ENCODE results near the gene LMBR1. TPM values are rescaled to one million over a fixed set of nuclear protein-coding genes. Genes with fewer than 3 reads are reported as not detected.

Gene LMBR1, protein sequence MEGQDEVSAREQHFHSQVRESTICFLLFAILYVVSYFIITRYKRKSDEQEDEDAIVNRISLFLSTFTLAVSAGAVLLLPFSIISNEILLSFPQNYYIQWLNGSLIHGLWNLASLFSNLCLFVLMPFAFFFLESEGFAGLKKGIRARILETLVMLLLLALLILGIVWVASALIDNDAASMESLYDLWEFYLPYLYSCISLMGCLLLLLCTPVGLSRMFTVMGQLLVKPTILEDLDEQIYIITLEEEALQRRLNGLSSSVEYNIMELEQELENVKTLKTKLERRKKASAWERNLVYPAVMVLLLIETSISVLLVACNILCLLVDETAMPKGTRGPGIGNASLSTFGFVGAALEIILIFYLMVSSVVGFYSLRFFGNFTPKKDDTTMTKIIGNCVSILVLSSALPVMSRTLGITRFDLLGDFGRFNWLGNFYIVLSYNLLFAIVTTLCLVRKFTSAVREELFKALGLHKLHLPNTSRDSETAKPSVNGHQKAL
- total RNA-seq (51.8 and 53.1 TPM in 2 replicates), polyA plus RNA-seq (31.1 and 37.2 TPM in 2 replicates)

DNA sequence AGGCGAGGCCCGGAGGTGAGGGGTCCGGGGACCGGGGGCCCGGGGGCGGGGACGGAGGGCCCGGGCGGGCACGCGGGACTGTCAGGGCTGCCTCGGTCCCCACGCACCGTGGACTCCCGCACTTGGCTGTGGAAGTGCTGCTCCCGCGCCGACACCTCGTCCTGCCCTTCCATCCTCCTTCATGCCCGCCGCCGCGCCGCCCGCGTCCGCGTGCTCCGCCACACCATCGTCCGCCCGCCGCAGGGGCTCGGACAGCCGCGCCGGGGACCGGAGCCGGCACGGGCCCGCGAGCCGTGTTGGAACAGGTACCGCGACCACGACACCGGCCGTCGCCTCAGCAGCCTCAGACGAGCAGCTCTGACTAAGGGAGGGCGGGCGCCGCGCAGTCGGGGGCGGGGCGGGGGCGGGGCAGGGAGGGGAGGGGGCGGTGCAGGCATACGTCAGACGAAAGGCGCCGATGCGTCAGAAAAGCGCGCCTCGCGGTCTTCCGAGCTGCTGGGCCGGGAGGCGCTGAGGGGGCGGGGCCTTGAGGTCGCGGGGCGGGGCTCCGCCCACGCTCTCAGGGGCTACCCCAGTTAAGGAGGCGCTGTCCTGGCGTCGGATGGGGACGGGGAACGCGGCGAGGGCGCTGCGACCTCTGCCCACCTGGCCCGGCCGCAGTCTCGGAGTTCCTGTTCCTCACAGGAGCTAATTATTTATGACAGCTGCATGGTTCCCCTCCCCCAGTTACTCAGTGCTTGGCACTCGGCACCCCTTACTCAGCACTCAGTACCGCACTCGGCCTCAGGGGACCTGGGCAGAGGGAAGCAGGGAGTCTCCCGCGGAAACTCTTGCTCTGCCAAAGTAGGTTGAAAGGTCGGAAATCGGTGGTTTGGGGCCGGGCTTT lies at the start of gene LMBR1:
Gene LMBR1 (minus strand): TSS at position 363 of the 886 bp plus-strand sequence. CDS start 190 bp downstream, at position 173.
- Histone ChIP-seq H3K9me2 (replicated peaks; ENCODE audit: insufficient read depth) (no peaks in the 10 kb centered on the region), H4K20me1 (ENCODE audit: insufficient read depth, poor library complexity, severe bottlenecking) (peaks cover 14% of the 10 kb centered on the region), H2AFZ (peak within 1 kb of the TSS; percentile 64), H3K27ac (peak within 1 kb of the TSS; percentile 96), H3K4me3 (peak within 1 kb of the TSS; percentile 85), H3K79me2 (peaks cover 40% of the 10 kb centered on the region), H3K36me3 (replicated peaks; ENCODE audit: insufficient read depth, low read depth) (no peaks in the 10 kb centered on the region), H3K4me1 (ENCODE audit: insufficient read depth) (peaks cover 8% of the 10 kb centered on the region), H3K27me3 (no peaks in the 10 kb centered on the region), H3K4me2 (peak within 1 kb of the TSS; percentile 82), H3K9me3 (ENCODE audit: low read depth) (no peaks in the 10 kb centered on the region)
- peak; percentile 98 for DNase-seq (ENCODE audit: low spot score)
- TF ChIP-seq, protein P1, sequence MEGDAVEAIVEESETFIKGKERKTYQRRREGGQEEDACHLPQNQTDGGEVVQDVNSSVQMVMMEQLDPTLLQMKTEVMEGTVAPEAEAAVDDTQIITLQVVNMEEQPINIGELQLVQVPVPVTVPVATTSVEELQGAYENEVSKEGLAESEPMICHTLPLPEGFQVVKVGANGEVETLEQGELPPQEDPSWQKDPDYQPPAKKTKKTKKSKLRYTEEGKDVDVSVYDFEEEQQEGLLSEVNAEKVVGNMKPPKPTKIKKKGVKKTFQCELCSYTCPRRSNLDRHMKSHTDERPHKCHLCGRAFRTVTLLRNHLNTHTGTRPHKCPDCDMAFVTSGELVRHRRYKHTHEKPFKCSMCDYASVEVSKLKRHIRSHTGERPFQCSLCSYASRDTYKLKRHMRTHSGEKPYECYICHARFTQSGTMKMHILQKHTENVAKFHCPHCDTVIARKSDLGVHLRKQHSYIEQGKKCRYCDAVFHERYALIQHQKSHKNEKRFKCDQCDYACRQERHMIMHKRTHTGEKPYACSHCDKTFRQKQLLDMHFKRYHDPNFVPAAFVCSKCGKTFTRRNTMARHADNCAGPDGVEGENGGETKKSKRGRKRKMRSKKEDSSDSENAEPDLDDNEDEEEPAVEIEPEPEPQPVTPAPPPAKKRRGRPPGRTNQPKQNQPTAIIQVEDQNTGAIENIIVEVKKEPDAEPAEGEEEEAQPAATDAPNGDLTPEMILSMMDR (IDR thresholded peaks at IDR 0.05; ENCODE audit: poor library complexity), result peak; percentile 34
- TF ChIP-seq EZH2 (IDR thresholded peaks at IDR 0.05; ENCODE audit: borderline replicate concordance), result no peak
- under 1% methylated on average over 49 of the region's 97 CpGs for WGBS (ENCODE audit: low lambda C conversion rate, missing lambda C conversion rate)

DNA sequence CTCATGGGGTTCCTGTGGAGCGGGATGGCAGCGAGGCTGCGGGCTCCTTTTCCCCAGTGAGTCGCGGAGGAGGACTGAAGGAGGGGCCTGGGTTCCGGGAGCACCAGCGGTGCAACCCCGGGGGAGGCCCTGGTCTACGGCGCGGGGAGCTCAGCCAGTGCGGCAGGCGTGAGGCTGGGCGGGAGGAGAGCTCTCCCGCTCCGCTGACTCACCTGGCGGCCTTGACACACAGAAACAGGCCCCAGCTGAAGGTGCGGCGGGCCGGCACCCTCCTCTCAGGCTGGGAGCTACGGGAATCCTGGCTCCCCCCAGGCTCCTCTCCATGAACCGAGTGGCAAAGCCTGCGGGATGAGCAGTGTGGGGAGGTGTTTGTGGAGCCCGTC lies 49.7 kb upstream of the LMBR1 start:
- Histone ChIP-seq H3K9me2 (replicated peaks; ENCODE audit: insufficient read depth) (no peaks in the 10 kb centered on the region), H3K36me3 (replicated peaks; ENCODE audit: insufficient read depth, low read depth) (no peaks in the 10 kb centered on the region), H3K27me3 (no peaks in the 10 kb centered on the region), H3K4me1 (ENCODE audit: insufficient read depth) (no peaks in the 10 kb centered on the region), H3K27ac (no peak overlapping the region), H3K79me2 (no peaks in the 10 kb centered on the region), H4K20me1 (ENCODE audit: insufficient read depth, poor library complexity, severe bottlenecking) (no peaks in the 10 kb centered on the region), H3K9me3 (ENCODE audit: low read depth) (no peaks in the 10 kb centered on the region), H2AFZ (no peak overlapping the region), H3K4me3 (no peak overlapping the region), H3K4me2 (no peak overlapping the region)
- WGBS (ENCODE audit: low lambda C conversion rate, missing lambda C conversion rate), result 83% methylated on average over 18 of the region's 24 CpGs
- TF ChIP-seq EZH2phosphoT487 (IDR thresholded peaks at IDR 0.05; ENCODE audit: low read depth, severe bottlenecking, unreplicated experiment), result no peak
- TF ChIP-seq, protein P1 (IDR thresholded peaks at IDR 0.05; ENCODE audit: poor library complexity), result no peak
- DNase-seq (ENCODE audit: low spot score), result no peak

DNA sequence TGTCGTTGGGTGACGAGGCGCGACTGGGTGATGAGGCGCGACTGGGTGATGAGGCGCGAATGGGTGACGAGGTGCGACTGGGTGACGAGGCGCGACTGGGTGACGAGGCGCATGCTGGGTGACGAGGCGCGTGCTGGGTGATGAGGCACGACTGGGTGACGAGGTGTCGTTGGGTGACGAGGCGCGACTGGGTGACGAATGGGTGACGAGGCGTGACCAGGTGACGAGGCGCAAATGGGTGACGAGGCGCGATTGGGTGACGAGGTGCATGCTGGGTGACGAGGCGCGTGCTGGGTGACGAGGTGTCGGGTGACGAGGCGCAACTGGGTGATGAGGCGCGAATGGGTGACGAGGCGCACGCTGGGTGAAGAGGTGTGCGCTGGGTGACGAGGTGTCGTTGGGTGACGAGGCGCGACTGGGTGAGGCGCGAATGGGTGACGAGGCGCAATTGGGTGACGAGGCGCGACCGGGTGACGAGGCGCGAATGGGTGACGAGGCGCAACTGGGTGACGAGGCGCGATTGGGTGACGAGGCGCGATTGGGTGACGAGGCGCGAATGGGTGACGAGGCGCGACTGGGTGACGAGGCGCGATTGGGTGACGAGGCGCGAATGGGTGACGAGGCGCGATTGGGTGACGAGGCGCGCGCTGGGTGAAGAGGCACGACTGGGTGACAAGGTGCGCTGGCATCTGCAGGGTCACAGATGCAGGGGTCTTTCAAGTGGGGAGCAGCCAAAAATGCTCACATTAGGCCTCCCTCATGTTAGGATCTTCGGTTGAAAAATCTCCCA lies 48.6 kb upstream of the LMBR1 start:
- Histone ChIP-seq H2AFZ (no peak overlapping the region), H3K9me3 (ENCODE audit: low read depth) (no peaks in the 10 kb centered on the region), H3K4me3 (no peak overlapping the region), H3K79me2 (no peaks in the 10 kb centered on the region), H4K20me1 (ENCODE audit: insufficient read depth, poor library complexity, severe bottlenecking) (no peaks in the 10 kb centered on the region), H3K4me1 (ENCODE audit: insufficient read depth) (no peaks in the 10 kb centered on the region), H3K9me2 (replicated peaks; ENCODE audit: insufficient read depth) (no peaks in the 10 kb centered on the region), H3K27me3 (no peaks in the 10 kb centered on the region), H3K36me3 (replicated peaks; ENCODE audit: insufficient read depth, low read depth) (no peaks in the 10 kb centered on the region), H3K4me2 (no peak overlapping the region), H3K27ac (no peak overlapping the region)
- no peak for TF ChIP-seq EZH2phosphoT487 (IDR thresholded peaks at IDR 0.05; ENCODE audit: low read depth, severe bottlenecking, unreplicated experiment)
- TF ChIP-seq EZH2 (IDR thresholded peaks at IDR 0.05; ENCODE audit: borderline replicate concordance), result no peak
- TF ChIP-seq, protein P1 (IDR thresholded peaks at IDR 0.05; ENCODE audit: poor library complexity), result no peak
- 97% methylated on average over 9 of the region's 92 CpGs for WGBS (ENCODE audit: low lambda C conversion rate, missing lambda C conversion rate)
- no peak for DNase-seq (ENCODE audit: low spot score)
